AG10803 (cell line): Measurements from ENCODE around the gene IFNL2.

Experiments
- DNase-seq: peaks from one replicate; pipeline ENCODE4 v3.0.0; 2010; ENCODE audit warnings: low read depth
- H3K4me3 ChIP-seq: 2 replicates; pipeline ENCODE4 v1.5.1; 2011; ENCODE audit warnings: mild to moderate bottlenecking, low read length, control low read depth
- TF ChIP-seq, protein P1 (sequence below): conservative IDR thresholded peaks from 2 replicates; pipeline ENCODE4 v1.5.1; 2011; ENCODE audit warnings: mild to moderate bottlenecking, low read length, control low read depth, inconsistent platforms

Gene IFNL2

DNA sequence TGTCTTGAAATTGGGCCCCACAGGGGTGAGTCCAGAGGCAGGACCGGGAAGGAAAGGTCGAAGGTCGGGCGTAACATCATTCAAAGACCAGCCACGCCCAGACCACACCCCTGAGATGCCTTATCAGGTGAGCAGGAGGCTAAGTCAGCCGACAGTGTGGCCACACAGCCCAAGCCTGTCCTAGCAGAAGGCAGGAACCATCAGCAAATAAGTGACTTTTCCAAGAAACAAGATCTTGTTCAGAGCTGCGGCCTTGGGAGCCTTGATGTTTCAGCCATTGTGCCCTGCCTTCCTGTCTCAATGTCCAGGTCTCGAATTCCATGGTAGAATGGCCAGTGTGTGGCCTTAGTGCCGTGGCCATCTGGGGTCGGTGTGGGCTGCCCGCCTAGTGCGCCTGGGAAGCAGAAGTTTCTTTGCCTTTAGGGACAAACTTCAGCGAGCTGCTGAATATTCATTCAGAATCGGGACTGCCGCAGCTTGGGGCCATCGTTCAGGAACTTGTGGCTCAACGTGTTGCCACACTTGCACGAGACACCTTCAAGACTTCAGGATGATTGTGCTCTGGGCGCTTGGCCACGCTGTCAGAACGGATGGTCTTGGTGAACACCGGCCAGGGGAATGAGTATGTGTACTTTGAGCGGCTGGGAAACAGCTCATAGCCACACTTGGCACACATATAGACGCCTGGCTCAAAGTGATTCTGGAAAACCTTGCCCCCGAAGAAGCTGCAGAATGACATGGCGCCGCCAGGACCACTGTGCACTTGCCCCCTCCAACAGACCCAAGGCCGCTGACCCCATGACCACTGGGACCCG, 13.5 kb upstream of the IFNL2 start:
- H3K4me3 ChIP-seq: no peak overlapping the region
- no peak for DNase-seq
- TF ChIP-seq, protein P1, sequence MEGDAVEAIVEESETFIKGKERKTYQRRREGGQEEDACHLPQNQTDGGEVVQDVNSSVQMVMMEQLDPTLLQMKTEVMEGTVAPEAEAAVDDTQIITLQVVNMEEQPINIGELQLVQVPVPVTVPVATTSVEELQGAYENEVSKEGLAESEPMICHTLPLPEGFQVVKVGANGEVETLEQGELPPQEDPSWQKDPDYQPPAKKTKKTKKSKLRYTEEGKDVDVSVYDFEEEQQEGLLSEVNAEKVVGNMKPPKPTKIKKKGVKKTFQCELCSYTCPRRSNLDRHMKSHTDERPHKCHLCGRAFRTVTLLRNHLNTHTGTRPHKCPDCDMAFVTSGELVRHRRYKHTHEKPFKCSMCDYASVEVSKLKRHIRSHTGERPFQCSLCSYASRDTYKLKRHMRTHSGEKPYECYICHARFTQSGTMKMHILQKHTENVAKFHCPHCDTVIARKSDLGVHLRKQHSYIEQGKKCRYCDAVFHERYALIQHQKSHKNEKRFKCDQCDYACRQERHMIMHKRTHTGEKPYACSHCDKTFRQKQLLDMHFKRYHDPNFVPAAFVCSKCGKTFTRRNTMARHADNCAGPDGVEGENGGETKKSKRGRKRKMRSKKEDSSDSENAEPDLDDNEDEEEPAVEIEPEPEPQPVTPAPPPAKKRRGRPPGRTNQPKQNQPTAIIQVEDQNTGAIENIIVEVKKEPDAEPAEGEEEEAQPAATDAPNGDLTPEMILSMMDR: no peak

DNA sequence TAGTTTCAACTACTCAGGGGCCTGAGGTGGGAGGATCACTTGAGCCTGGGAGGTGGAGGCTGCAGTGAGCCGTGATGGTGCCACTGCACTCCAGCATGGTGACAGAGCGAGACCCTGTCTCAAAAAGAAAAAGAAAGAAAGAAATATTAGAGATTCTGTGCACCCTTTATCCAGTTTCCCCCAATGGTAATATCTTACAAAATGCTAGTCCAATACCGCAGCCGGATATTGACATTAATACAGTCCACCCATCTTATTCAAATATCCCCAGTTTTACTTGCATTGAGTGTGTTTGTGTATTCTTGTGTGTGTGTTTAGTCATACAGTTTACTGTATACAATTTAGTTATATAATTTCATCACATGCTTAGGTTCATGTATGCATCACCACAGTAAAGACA, 11.0 kb upstream of the IFNL2 start:
- DNase-seq: no peak
- H3K4me3 ChIP-seq: no peak overlapping the region
- TF ChIP-seq, protein P1: no peak

GRCh38 chr19:39261704-39262103, 6.5 kb upstream of the IFNL2 start:
- DNase-seq: no peak
- H3K4me3 ChIP-seq: no peak overlapping the region
- TF ChIP-seq, protein P1: no peak

- no peak overlapping the region for H3K4me3 ChIP-seq
- DNase-seq: no peak
- TF ChIP-seq, protein P1: no peak
These were observed 5.7 kb upstream of the IFNL2 start for GRCh38 chr19:39262496-39262895.

DNA sequence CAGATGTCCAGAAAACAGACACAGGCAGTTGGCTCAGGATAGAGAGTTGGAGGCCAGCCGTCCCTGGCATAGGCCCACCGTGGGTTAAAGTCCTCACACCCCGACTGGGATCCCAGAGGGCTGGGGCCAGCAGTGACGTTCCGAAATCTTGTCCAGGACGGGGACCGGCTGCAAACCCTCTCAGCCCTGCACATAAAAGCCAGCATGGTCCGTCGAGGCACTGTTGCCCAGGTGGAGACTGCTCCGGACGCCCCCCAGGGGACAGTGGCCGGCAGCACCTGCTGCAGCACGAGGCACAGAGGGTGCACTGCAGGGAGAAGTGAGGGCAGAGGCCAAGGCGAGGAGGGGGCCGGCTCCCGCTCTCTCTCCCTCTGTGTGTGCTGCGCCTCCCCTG, 4.3 kb upstream of the IFNL2 start:
- TF ChIP-seq, protein P1: no peak
- no peak for DNase-seq
- H3K4me3 ChIP-seq: no peak overlapping the region

- TF ChIP-seq, protein P1: no peak
- H3K4me3 ChIP-seq: no peak overlapping the region
- DNase-seq: no peak
These were observed 3.6 kb upstream of the IFNL2 start for GRCh38 chr19:39264306-39265290.
